WTC11 (cell line): ENCODE measurements around the gene AKR1E2. TPM values are rescaled to one million over a fixed set of nuclear protein-coding genes. Genes with fewer than 3 reads are reported as not detected.
"Not testable (repeated sequence)": the region's sequence is repeated elsewhere in the genome, so short reads cannot be mapped to it uniquely, and the experiment has no call there.

Experiments
- ATAC-seq: fragments of 200-7000 bp; cut with Tn5 transposase; 2 replicates; pipeline ENCODE4 v1.10.0; 2021; ENCODE audit warnings: mild to moderate bottlenecking, moderate library complexity
- CTCF ChIA-PET: fragments of 300-600 bp; sonication (Branson Sonifier 250); formaldehyde crosslinking; loops from one replicate; lab custom pipeline; 2021; ENCODE audit warnings: antibody characterized with exemption; lab: Charles Lee
- POLR2A ChIA-PET: fragments of 350-600 bp; sonication (Branson Sonifier 250); formaldehyde crosslinking; loops from one replicate; lab custom pipeline; 2021; ENCODE audit warnings: antibody characterized with exemption; lab: Charles Lee
- DNase-seq: peaks from one replicate; pipeline ENCODE4 v3.0.0; 2021; ENCODE audit warnings: low spot score
- H3K27ac Mint-ChIP-seq: 2 replicates; pipeline ENCODE4 v1.8.0; 2021; ENCODE audit warnings: mixed read lengths
- H3K27me3 Mint-ChIP-seq: 2 replicates; pipeline ENCODE4 v1.8.0; 2021; ENCODE audit warnings: low read depth, mild to moderate bottlenecking, moderate library complexity, mixed read lengths
- H3K36me3 Mint-ChIP-seq: 2 replicates; pipeline ENCODE4 v1.8.0; 2021; ENCODE audit warnings: mixed read lengths
- H3K4me1 Mint-ChIP-seq: 2 replicates; pipeline ENCODE4 v1.8.0; 2022; ENCODE audit warnings: mixed read lengths
- H3K4me3 Mint-ChIP-seq: 2 replicates; pipeline ENCODE4 v1.8.0; 2021; ENCODE audit warnings: mild to moderate bottlenecking, moderate library complexity, mixed read lengths
- H3K9me3 Mint-ChIP-seq: 2 replicates; pipeline ENCODE4 v1.8.0; 2021; ENCODE audit warnings: mixed read lengths
- E2F4 ChIP-seq: sonication (generic); formaldehyde crosslinking; IDR thresholded peaks from 2 replicates; pipeline ENCODE4 v1.8.1; 2022; ENCODE audit warnings: low read depth, mild to moderate bottlenecking, moderate library complexity, missing genetic modification reagents, borderline replicate concordance
- ESRRA ChIP-seq: sonication (generic); formaldehyde crosslinking; IDR thresholded peaks from 2 replicates; pipeline ENCODE4 v1.8.1; 2022; ENCODE audit warnings: mild to moderate bottlenecking, missing genetic modification reagents, borderline replicate concordance
- JUN ChIP-seq: sonication (generic); formaldehyde crosslinking; IDR thresholded peaks from 2 replicates; pipeline ENCODE4 v1.8.0; 2023; ENCODE audit warnings: mild to moderate bottlenecking, missing genetic modification reagents
- NR2C2 ChIP-seq: sonication (generic); formaldehyde crosslinking; IDR thresholded peaks from 2 replicates; pipeline ENCODE4 v1.8.0; 2022; ENCODE audit warnings: mild to moderate bottlenecking, missing genetic modification reagents
- ZMAT4 ChIP-seq: fragments of 250-450 bp; sonication (Bioruptor Pico); IDR thresholded peaks from 2 replicates; pipeline ENCODE4 v1.9.0; 2021; ENCODE audit warnings: mild to moderate bottlenecking
- ZNF396 ChIP-seq: fragments of 250-450 bp; sonication (Bioruptor Pico); IDR thresholded peaks from 2 replicates; pipeline ENCODE4 v1.8.0; 2021; ENCODE audit warnings: mild to moderate bottlenecking, moderate library complexity, borderline replicate concordance
- ZNF416 ChIP-seq: fragments of 250-450 bp; sonication (Bioruptor Pico); IDR thresholded peaks from 2 replicates; pipeline ENCODE4 v1.9.0; 2021; ENCODE audit warnings: mild to moderate bottlenecking, inconsistent platforms
- total RNA-seq: library from RNA; stranded (reverse); gene quantifications from 3 replicates; pipeline ENCODE4 v1.2.3, GENCODE V29; 2021
- TF ChIP-seq, protein P1 (sequence below): sonication (generic); formaldehyde crosslinking; conservative IDR thresholded peaks from 2 replicates; pipeline ENCODE4 v1.8.1; 2023; ENCODE audit warnings: mild to moderate bottlenecking, low read depth, missing genetic modification reagents, moderate library complexity
- TF ChIP-seq, protein P2 (sequence below): fragments of 200-600 bp; IDR thresholded peaks from 2 replicates; pipeline ENCODE4 v1.8.0; 2022; ENCODE audit warnings: antibody characterized with exemption
- TF ChIP-seq, protein P3 (sequence below): sonication (generic); formaldehyde crosslinking; IDR thresholded peaks from 2 replicates; pipeline ENCODE4 v1.8.0; 2023; ENCODE audit warnings: missing genetic modification reagents, mild to moderate bottlenecking, borderline replicate concordance
- TF ChIP-seq, protein P4 (sequence below): sonication (generic); formaldehyde crosslinking; IDR thresholded peaks from 2 replicates; pipeline ENCODE4 v1.8.0; 2022; ENCODE audit warnings: mild to moderate bottlenecking, missing genetic modification reagents

Gene AKR1E2
- total RNA-seq, 1 experiment from 2014 or later, result 1.7 TPM

DNA sequence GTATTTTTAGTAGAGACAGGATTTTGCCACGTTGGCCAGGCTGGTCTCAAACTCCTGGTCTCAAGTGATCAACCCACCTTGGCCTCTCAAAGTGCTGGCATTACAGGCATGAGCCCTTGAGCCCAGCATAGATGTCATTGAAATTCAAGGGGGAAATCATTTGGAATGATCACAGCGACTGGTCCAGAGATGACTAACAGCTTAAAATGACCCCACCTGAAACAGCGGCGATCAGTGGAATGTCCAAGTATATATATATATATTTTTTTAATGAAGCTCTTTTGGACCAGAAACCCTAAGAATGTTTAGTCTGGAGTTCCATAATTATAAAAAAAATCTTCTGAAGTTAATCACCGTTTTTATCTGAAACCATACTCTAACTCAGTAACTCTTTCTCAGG lies 12.5 kb upstream of the AKR1E2 start:
- Mint-ChIP-seq H3K4me3 (no peak overlapping the region), H3K27ac (no peak overlapping the region), H3K9me3 (peaks cover 11% of the 10 kb centered on the region), H3K36me3 (no peaks in the 10 kb centered on the region), H3K27me3 (no peaks in the 10 kb centered on the region), H3K4me1 (peaks cover 8% of the 10 kb centered on the region)
- CTCF ChIA-PET, result interaction anchor here (1.8 to 2.1 kb wide), 3 partner anchors 12 to 36 kb away, joined by 8 to 26 read pairs (median 17); partner anchors contain the start of gene AKR1E2
- ATAC-seq, result no peak
- TF ChIP-seq ESRRA (CRISPR knock-in tag) (no peak), NR2C2 (no peak), ZNF416 (CRISPR knock-in tag) (no peak), E2F4 (CRISPR knock-in tag) (no peak), ZNF396 (CRISPR knock-in tag) (no peak), JUN (no peak), ZMAT4 (CRISPR knock-in tag) (no peak)
- TF ChIP-seq, protein P1, sequence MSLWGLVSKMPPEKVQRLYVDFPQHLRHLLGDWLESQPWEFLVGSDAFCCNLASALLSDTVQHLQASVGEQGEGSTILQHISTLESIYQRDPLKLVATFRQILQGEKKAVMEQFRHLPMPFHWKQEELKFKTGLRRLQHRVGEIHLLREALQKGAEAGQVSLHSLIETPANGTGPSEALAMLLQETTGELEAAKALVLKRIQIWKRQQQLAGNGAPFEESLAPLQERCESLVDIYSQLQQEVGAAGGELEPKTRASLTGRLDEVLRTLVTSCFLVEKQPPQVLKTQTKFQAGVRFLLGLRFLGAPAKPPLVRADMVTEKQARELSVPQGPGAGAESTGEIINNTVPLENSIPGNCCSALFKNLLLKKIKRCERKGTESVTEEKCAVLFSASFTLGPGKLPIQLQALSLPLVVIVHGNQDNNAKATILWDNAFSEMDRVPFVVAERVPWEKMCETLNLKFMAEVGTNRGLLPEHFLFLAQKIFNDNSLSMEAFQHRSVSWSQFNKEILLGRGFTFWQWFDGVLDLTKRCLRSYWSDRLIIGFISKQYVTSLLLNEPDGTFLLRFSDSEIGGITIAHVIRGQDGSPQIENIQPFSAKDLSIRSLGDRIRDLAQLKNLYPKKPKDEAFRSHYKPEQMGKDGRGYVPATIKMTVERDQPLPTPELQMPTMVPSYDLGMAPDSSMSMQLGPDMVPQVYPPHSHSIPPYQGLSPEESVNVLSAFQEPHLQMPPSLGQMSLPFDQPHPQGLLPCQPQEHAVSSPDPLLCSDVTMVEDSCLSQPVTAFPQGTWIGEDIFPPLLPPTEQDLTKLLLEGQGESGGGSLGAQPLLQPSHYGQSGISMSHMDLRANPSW (CRISPR knock-in tag), result no peak
- TF ChIP-seq, protein P2, sequence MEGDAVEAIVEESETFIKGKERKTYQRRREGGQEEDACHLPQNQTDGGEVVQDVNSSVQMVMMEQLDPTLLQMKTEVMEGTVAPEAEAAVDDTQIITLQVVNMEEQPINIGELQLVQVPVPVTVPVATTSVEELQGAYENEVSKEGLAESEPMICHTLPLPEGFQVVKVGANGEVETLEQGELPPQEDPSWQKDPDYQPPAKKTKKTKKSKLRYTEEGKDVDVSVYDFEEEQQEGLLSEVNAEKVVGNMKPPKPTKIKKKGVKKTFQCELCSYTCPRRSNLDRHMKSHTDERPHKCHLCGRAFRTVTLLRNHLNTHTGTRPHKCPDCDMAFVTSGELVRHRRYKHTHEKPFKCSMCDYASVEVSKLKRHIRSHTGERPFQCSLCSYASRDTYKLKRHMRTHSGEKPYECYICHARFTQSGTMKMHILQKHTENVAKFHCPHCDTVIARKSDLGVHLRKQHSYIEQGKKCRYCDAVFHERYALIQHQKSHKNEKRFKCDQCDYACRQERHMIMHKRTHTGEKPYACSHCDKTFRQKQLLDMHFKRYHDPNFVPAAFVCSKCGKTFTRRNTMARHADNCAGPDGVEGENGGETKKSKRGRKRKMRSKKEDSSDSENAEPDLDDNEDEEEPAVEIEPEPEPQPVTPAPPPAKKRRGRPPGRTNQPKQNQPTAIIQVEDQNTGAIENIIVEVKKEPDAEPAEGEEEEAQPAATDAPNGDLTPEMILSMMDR, result no peak
- TF ChIP-seq, protein P3, sequence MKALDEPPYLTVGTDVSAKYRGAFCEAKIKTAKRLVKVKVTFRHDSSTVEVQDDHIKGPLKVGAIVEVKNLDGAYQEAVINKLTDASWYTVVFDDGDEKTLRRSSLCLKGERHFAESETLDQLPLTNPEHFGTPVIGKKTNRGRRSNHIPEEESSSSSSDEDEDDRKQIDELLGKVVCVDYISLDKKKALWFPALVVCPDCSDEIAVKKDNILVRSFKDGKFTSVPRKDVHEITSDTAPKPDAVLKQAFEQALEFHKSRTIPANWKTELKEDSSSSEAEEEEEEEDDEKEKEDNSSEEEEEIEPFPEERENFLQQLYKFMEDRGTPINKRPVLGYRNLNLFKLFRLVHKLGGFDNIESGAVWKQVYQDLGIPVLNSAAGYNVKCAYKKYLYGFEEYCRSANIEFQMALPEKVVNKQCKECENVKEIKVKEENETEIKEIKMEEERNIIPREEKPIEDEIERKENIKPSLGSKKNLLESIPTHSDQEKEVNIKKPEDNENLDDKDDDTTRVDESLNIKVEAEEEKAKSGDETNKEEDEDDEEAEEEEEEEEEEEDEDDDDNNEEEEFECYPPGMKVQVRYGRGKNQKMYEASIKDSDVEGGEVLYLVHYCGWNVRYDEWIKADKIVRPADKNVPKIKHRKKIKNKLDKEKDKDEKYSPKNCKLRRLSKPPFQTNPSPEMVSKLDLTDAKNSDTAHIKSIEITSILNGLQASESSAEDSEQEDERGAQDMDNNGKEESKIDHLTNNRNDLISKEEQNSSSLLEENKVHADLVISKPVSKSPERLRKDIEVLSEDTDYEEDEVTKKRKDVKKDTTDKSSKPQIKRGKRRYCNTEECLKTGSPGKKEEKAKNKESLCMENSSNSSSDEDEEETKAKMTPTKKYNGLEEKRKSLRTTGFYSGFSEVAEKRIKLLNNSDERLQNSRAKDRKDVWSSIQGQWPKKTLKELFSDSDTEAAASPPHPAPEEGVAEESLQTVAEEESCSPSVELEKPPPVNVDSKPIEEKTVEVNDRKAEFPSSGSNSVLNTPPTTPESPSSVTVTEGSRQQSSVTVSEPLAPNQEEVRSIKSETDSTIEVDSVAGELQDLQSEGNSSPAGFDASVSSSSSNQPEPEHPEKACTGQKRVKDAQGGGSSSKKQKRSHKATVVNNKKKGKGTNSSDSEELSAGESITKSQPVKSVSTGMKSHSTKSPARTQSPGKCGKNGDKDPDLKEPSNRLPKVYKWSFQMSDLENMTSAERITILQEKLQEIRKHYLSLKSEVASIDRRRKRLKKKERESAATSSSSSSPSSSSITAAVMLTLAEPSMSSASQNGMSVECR (CRISPR knock-in tag), result no peak
- TF ChIP-seq, protein P4, sequence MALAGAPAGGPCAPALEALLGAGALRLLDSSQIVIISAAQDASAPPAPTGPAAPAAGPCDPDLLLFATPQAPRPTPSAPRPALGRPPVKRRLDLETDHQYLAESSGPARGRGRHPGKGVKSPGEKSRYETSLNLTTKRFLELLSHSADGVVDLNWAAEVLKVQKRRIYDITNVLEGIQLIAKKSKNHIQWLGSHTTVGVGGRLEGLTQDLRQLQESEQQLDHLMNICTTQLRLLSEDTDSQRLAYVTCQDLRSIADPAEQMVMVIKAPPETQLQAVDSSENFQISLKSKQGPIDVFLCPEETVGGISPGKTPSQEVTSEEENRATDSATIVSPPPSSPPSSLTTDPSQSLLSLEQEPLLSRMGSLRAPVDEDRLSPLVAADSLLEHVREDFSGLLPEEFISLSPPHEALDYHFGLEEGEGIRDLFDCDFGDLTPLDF, result no peak
- POLR2A ChIA-PET, result no interaction called here
- DNase-seq, result no peak

- ATAC-seq, DNase-seq, H3K4me3 Mint-ChIP-seq, H3K27me3 Mint-ChIP-seq, H3K27ac Mint-ChIP-seq, H3K4me1 Mint-ChIP-seq, H3K36me3 Mint-ChIP-seq, POLR2A ChIA-PET: not testable (repeated sequence)
- CTCF ChIA-PET, result interaction anchor here (0.8 to 2.1 kb wide), 24 partner anchors 12 to 819 kb away, joined by 3 to 17 read pairs (median 4); no protein-coding TSS in a partner anchor
- peaks cover 11% of the 10 kb centered on the region for H3K9me3 Mint-ChIP-seq
- TF ChIP-seq, protein P2, result peak; percentile 47; the same call in 1 of the 2 replicates
Observed at GRCh38 chr10:4815646-4816180, 10.3 kb upstream of the AKR1E2 start.
